ENCODE data around the gene FIGNL2. TPM values are rescaled to one million over a fixed set of nuclear protein-coding genes. Genes with fewer than 3 reads are reported as not detected.

FIGNL2 gene
- total RNA-seq, 2 donors from 2014 or later, result 0.39 to 0.47 TPM

DNA sequence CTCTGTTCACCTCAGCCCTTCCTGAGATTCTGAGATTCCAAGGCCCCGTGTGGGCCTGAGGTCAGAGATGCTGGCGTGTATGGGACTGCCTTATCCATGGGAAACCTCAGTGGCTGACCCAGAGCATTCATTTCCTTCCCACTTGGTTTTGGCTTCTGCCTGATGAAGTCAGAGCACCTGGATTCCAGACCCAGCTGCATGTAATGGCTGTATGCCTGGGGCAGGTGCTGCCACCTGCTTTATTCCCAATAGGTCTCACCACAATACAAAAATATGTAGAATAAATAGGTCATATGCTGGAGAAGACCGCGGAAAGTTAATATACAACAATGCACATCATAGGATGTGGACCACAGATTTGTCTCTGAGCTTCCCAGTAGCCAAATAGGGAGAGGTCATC lies 25.6 kb downstream of the FIGNL2 start:
- DNase-seq (no peak), ATAC-seq (no peak)
- intact Hi-C loops (cut with DNase I), result loop anchor here (5.0 to 10.0 kb wide), 2 partner anchors 398 to 401 kb away; partner anchors contain the start of gene SLC4A8 (in 2 of the 2)

DNA sequence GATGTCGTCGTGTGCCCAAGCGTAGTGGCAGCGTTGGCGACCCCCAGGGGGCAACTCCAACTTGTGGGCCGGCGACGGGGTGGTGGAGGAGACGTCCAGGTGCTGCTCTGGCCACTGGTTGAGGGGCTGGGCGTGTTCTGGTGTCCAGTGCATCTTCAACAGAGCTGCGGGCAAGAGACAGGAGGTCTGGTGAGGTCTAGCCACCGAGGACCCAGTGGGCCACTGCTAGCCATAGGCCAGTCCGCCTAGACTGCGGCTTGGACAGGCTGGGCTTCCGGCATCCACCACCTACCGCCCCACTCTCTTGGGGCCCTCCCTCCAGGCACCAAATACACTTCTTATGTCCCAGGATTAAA lies 26.3 kb downstream of the FIGNL2 start:
- ATAC-seq (no peak), DNase-seq (no peak)
- intact Hi-C loops (cut with DNase I), result loop anchor here (5.0 to 10.0 kb wide), 2 partner anchors 397 to 400 kb away; partner anchors contain the start of gene SLC4A8 (in 2 of the 2)

DNA sequence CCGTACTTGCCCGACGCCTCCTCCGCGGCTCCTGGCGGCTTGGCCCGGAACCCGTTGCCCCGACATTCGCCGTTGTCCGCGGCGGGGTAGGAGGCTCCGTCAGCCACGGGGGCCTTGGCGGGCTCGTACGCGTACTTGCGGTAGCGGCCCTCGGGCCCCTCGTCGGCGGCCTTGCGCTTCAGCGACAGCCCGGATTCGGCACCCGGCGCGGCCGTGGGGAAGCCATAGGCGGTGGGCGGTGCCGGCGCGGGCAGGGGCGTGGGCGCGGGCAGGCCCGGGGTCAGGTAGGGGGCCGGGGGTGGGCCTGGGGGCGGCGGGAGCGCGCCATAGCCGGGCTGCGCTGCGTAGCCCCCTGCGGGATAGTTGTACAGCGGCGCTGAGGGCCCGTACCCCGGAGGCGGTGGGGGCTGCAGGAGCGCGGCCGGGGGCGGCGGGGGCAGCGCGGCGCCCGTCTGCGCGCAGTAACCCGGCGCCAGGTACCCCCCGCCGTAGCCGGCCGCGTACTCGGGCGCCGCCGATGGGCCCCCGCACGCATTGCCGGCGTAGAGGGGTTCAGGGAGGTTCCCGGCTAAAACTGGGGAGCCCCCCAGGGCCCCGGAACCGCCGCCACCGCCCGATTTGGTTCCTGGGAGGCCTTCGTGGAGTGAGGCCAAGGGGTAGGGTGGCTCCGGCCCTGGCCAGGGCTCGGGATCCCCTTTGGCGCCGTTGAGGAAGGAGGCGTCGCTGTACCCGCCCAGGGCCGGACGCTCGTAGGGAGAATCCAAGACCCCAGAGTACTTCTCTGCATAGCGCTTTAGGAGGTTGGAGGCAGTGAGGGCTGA lies 26.9 kb downstream of the FIGNL2 start:
- ATAC-seq (peak; percentile 13 to 37), DNase-seq (peak; percentile 32)
- intact Hi-C loops (cut with DNase I), result loop anchor here (5.0 to 10.0 kb wide), 2 partner anchors 397 to 399 kb away; partner anchors contain the start of gene SLC4A8 (in 2 of the 2)

DNA sequence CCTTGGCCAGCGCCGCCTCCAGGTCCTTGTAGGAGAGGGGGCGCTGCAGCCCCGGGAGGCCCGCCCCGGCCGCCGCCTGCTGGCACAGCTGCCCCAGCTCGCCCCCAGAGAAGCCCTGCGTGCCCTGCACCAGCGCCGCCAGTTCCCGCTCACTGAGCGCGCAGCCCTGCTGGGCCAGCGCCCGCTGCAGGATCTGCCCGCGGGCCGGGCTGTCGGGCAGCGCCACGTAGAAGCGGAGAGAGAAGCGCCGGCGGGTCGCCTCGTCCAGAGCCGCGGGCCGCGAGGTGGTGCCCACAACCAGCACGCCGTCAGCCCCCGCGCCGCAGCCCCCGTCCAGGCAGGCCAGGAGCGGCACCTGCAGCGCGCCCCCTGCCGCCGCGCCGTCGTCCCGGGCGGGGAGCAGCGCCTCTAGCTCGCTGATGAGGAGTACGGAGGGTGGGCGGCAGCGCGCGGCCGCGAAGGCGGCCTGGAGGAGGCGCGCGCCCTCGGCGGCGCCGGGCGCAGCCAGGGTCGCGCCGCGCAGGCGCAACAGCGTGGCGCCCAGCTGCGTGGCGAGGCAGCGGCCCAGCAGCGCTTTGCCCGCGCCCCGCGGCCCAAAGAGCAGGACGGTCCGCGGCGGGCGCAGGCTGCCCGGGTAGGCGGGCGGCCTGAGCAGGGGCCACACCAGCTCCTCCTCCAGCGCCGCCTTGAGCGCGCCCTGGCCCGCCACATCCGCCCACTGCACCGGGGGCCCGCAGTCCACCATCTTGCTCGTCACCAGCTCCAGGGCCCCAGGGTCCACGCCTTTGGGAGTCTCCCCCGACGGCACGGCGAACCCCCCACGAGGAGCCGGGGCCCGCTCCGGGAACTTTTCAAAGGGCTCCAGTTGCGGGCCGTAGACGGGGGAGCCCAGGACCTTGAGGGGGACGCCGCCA lies 27.7 kb downstream of the FIGNL2 start:
- DNase-seq (peak; percentile 71), ATAC-seq (peak; percentile 81 to 86)
- intact Hi-C loops (cut with DNase I), result loop anchor here (5.0 to 10.0 kb wide), 2 partner anchors 396 to 398 kb away; partner anchors contain the start of gene SLC4A8 (in 2 of the 2)

DNA sequence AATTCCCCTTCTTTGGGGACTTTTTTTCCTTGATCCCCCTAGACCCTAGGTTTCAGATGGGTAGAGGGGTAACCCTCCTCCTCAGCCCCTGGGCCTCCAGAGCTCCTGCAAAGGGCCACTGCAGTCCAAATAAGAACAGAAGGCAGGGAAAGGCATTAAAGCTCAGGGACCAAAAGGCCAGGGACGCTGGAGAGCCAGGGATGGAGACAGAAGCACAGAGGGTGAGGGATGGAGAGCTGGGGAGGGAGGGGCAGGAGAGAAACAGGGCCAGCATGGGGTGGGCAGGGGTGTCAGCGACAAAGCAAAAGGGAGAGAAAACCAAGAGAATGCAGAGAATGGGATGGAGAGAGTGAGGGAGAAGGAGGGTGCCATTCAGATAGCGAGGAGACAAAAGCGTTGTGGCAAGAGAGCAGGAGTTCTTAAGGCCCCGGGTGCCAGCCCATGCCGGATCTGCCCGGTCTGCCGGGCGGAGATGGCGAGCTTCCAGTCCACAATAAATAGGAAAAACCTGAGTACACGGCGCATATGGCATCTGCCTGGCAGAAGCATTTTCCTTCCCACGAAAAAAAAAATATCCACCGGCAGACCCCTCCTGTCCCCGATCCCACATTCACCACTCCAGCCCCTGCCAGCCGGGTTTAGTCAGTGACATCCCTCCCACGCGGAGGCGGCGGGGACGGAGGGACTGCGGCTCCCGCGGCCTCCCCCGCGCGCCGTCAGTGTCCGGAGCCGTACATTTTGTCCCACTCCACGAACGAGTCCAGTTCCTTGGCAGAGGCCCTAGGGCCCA lies 28.6 kb downstream of the FIGNL2 start:
- no peak for ATAC-seq
- no peak for DNase-seq
- intact Hi-C loops (cut with DNase I), result loop anchor here (5.0 to 10.0 kb wide), 2 partner anchors 395 to 398 kb away; partner anchors contain the start of gene SLC4A8 (in 2 of the 2)

DNA sequence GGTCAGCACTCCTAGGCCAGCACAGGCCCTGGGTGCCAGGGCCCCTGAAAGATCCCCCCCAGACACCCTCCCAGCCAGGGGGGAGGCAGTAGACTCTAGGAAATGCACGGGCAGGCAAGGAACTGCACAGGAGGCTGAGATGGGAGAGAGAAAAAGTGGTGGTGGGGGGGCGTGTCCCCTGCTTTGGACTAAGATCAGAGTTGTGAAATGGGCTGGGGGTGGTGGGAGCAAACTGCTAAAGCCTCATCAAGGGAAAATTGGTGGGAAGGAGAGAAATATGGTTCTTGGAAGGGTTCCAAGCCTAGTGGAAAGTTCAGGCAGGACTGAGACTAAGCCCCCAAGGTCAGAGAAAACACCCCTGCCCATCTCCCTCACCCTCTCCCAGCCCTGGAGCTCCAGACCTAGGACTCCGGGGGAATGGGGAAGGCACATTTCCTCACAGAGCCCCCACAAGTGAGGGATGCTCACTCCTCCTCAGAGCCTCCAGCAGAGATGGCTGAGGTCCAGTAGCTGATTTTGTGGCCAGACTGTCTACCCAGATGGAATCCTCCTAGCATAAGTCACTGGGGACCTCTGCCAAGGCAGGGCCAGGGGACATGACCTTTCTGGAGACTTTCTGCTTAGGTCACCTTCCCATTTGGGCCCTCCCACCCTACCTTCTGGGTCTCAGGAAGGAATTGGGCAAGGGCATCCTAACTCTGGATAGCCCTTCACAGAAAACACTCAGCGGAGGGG lies 29.8 kb downstream of the FIGNL2 start:
- intact Hi-C loops (cut with DNase I), result no loop called here
- no peak for ATAC-seq
- no peak for DNase-seq

DNA sequence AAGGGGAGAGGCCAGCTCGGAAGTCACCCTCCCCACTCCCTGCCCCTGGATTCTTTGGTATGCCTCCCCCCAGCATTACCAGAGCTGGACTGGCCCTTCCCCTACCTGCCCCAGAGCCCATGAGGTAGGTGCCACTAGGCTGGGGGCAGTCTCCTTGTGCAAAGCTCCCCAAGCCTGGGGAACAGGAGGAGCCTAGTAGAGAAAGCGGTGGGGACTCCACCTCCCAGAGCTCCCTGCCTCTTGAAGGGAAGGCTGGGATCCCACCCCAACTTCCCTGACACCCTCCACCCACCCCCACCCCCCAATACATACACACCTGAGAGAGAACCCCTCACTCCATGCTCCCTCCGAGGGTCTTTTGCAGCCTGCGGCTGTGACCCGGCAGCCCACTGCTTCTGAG lies 30.4 kb downstream of the FIGNL2 start:
- intact Hi-C loops (cut with DNase I), result no loop called here
- DNase-seq, result no peak
- ATAC-seq, result no peak

DNA sequence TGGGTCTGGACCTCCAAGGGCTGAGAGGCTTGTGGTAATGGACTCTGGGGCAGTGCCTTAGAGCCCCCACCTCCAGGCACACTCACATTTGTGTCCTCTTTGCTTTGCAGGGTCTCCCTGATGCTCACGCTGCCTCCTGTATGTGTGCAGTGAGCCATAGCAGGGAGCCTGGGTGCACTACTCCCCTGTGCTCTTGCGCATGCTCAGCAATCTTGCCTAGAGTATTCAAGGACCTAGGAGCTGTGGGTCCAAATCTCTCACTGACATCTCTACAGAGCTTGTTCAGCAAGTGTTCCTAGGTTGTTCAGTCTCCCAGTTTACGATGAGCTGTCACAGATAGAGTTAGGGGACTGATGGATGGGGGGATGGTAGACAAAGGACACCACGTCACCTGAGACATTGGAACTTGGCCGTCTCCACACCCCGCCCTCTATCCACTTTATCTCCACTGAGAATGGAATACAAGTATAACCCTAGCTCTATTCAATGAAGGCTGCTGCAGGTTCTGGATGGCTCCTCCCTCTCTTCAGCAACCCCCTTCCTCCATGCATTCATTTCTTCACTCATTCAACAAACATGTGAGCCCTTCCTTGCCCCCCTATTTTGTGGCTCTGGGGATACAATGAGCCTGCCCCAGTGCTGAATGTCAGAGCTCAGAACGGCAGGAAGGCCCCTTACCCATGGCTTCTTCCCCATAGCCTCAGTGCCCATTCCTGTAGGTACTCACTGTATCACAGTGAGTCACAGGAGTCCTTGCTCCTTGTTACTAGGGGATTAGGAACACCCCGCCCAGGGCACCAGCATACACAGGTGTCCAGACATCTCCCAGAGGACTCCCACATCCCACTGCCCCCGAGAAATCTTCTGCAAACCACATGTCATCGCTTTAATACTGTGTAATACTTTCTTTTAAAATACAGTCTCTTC lies 31.2 kb downstream of the FIGNL2 start:
- DNase-seq (no peak), ATAC-seq (no peak)
- intact Hi-C loops (cut with DNase I), result no loop called here

DNA sequence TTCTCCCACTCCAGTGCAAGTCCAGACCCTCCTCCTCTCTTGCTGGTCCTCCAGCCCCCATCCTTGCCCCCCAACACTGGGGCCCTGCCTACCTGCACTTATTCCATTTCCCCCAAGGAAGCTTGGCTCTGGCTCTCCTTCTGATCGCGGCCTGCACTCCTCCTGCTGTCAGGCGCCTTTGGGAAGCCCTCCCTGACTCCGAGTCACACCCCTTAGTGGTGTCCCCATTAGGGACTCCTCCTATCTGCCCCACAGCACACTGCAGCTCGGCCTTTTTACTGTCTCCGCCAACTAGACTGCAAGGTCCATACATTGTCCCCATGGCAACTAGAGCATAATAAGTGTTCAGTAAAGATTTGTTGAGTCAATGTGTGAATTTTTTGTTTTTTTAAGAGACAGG lies 32.9 kb downstream of the FIGNL2 start:
- no peak for DNase-seq
- intact Hi-C loops (cut with DNase I), result no loop called here

DNA sequence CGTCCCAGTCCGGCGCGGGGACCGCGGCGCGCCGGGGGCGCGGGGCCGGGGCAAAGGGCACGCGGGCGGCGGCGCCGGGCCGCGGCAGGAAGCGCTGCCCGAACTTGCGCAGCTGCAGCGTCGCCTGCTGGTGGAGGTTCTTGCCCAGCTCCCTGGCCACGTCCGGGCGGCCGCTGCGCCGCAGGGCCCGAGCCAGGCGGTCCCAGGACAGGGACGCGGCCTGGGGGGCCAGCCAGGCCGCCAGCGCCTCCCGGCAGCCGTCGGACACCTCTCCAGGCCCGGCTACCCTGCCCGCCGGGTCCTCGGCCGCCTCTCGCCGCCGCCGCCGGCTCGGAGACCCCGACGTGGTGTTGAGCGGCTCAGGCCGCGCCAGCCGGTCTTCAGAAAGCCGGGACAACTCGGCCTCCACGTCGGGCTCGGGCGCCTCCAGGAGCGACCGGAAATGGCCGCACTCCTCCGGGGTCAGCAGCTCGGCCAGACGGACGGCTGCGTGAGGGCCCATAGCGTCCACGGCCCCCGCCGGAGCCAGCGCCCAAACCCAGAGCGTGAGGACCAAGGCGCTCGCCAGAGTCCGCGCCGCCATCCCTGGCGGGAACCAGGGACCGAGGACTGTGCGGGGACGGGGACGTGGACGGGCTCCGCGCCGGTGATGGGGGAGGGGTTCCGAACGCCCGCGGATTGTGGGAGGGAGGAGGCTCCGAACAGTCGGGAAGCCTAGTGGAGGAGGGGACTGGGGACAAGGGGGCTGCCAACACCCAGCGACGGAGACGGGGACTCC lies 34.0 kb downstream of the FIGNL2 start:
- intact Hi-C loops (cut with DNase I), result no loop called here
- peak; percentile 90 to 95 for ATAC-seq
- peak; percentile 88 for DNase-seq

More for the DNA sequence above, 32.9 kb downstream of the FIGNL2 start:
- ATAC-seq, result no peak

DNA sequence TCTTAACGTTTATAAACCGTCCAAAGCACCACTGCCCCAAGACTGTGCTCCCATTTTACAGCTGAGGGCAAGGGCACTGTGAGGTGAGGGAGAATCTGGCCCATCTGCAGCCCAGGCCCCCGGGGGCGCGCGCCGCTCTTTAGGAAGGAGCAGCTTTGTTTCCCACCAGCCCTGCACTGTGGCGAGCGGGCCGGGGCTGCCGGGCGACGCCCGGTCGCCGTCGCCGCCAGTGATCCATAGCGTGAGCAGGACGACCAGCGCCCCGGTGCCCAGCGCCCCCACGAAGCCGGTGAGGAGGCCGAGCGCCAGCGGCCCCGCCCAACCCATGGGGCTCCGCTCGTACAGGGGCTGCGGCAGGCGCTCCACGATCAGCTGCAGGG lies 34.6 kb downstream of the FIGNL2 start:
- DNase-seq (no peak), ATAC-seq (no peak)
- intact Hi-C loops (cut with DNase I), result no loop called here

DNA sequence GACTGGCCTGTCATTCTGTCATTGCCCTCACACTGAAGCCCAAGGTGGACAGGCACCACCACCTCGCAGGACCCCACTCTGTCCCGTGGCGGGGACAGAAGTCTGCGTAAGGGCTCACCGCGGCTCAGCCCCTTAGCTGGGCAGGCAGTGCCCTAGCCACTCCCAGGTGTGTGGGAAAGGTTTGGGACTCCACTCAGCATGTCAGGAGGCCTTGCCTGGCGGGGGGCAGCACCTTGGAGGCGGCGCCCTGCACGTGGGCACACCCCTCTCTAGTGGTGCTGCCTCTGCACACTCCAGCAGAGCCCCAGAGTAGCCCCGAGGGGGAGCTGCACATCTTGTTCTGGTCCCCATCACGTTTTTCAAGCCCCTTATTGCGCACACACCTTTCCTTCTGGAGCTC lies 35.6 kb downstream of the FIGNL2 start:
- ATAC-seq (no peak), DNase-seq (no peak)
- intact Hi-C loops (cut with DNase I), result no loop called here

DNA sequence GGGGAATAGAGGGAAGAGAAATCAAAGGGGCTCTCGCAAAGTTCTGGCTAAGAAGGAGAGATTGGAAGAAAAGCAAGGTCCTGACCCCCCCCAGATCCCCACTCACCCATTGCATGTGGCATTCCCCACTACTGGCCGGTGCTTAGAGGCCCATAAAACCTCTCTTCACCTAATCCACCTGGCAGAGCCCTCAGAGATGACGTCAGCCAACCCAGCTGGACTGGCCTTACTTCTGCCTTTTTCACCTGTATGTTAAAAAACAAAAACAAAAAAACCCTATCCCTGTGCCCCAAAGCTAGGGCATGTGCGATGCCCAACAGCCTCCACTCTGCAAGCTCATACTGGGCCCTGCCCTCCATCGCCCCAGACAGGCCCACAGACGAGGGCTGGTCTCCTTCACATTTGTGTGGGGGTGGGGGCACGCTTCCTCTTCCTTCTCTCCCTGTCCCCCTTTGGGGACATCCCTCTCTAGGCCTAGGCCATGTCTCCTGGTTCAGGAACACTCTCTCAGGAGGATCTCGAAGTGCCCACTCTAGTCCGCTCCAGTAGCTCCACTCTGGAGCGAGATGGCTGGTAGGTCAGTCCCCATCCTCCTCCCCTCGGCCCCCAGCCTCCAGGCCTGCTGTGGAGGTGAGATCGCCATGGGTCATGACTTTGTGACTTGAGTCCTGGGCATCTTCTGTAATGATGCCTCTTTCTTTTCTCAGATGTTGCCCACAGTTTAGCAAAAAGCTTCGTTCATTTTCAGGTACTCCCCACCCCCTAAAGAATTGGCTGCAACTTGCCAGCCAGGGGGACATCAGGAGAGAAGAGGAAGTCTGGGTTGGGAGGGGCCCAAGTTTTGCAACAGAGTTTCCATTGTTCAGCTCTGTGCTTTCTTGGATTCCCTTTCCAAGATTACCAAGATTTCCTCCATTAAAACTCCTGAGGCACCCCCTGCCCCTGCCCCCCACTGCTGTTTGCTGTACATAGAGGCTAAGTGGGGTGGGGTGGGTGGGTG lies 37.0 kb downstream of the FIGNL2 start:
- DNase-seq (no peak), ATAC-seq (no peak)
- intact Hi-C loops (cut with DNase I), result no loop called here

DNA sequence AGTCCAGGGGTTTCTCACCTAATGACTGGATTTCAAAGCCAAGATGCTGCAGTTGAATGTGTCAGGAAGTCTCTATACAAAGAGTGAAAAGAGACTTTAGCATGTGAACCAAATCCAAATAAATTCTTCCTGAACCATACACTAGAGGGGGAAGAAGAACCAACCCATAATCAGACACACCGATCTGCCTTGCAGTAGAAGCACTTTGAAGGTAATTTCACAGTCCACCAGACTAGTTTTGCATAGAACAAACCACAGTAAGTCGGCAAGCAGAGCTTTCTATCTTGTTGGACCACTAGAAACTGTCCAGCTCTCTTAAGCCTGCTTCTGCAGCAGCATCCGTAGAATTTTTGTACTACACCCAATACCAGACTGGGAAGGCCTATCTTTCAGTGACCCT lies 39.3 kb downstream of the FIGNL2 start:
- no peak for DNase-seq
- intact Hi-C loops (cut with DNase I), result loop anchor here in 1 of 2 donors (10.0 kb wide), 1 partner anchor 274 kb away; no protein-coding TSS in a partner anchor
- no peak for ATAC-seq

DNA sequence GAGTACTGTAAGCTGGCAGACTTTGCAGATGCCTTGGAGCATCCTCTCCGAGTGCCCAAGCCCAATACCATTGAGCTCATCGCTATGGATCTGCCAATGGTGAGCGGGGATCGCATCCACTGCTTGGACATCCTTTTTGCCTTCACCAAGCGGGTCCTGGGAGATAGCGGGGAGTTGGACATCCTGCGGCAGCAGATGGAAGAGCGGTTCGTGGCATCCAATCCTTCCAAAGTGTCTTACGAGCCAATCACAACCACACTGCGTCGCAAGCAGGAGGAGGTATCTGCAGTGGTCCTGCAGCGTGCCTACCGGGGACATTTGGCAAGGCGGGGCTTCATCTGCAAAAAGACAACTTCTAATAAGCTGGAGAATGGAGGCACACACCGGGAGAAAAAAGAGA lies 41.6 kb downstream of the FIGNL2 start:
- ATAC-seq (no peak), DNase-seq (no peak)
- intact Hi-C loops (cut with DNase I), result loop anchor here in 1 of 2 donors (10.0 kb wide), 1 partner anchor 272 kb away; no protein-coding TSS in a partner anchor

All from left cardiac atrium (tissue), 4 donors.